ENCODE measurements around the gene FGFR4.

The FGFR4 gene

GRCh38 chr5:177133853-177134696 lies 47.4 kb downstream of the FGFR4 start:
- Histone ChIP-seq H3K9me3 (ENCODE audit: control insufficient read depth, insufficient read depth, low read depth, low read length) (no peaks in the 10 kb centered on the region), H3K36me3 (ENCODE audit: control insufficient read depth, insufficient read depth, low read length) (peaks cover 43% of the 10 kb centered on the region), H3K4me3 (ENCODE audit: low read depth, low read length) (peak overlapping the region; percentile 92), H3K27me3 (ENCODE audit: control insufficient read depth, insufficient read depth, low read length) (no peaks in the 10 kb centered on the region), H3K9ac (ENCODE audit: low read length) (peak overlapping the region; percentile 99), H3K27ac (ENCODE audit: low read depth, low read length) (peak overlapping the region; percentile 99), H3K4me1 (ENCODE audit: control insufficient read depth, insufficient read depth, low read length) (peaks cover 37% of the 10 kb centered on the region)

- peak overlapping the region; percentile 99 for H3K27ac ChIP-seq (ENCODE audit: low read depth, low read length)
- peaks cover 49% of the 10 kb centered on the region for H3K36me3 ChIP-seq (ENCODE audit: control insufficient read depth, insufficient read depth, low read length)
- H3K4me1 ChIP-seq (ENCODE audit: control insufficient read depth, insufficient read depth, low read length) = peaks cover 37% of the 10 kb centered on the region
- H3K9me3 ChIP-seq (ENCODE audit: control insufficient read depth, insufficient read depth, low read depth, low read length) = no peaks in the 10 kb centered on the region
- H3K27me3 ChIP-seq (ENCODE audit: control insufficient read depth, insufficient read depth, low read length) = no peaks in the 10 kb centered on the region
- peak overlapping the region; percentile 92 for H3K4me3 ChIP-seq (ENCODE audit: low read depth, low read length)
- H3K9ac ChIP-seq (ENCODE audit: low read length) = peak overlapping the region; percentile 98
Observed at GRCh38 chr5:177134697-177135225, 48.0 kb downstream of the FGFR4 start.

GRCh38 chr5:177140312-177140711 lies 53.6 kb downstream of the FGFR4 start:
- Histone ChIP-seq H3K9ac (ENCODE audit: low read length) (no peak overlapping the region), H3K36me3 (ENCODE audit: control insufficient read depth, insufficient read depth, low read length) (peaks cover 93% of the 10 kb centered on the region), H3K27me3 (ENCODE audit: control insufficient read depth, insufficient read depth, low read length) (no peaks in the 10 kb centered on the region), H3K4me3 (ENCODE audit: low read depth, low read length) (no peak overlapping the region), H3K27ac (ENCODE audit: low read depth, low read length) (no peak overlapping the region), H3K4me1 (ENCODE audit: control insufficient read depth, insufficient read depth, low read length) (peaks cover 15% of the 10 kb centered on the region), H3K9me3 (ENCODE audit: control insufficient read depth, insufficient read depth, low read depth, low read length) (no peaks in the 10 kb centered on the region)

- Histone ChIP-seq H3K9me3 (ENCODE audit: control insufficient read depth, insufficient read depth, low read depth, low read length) (no peaks in the 10 kb centered on the region), H3K27ac (ENCODE audit: low read depth, low read length) (no peak overlapping the region), H3K4me1 (ENCODE audit: control insufficient read depth, insufficient read depth, low read length) (peaks cover 4% of the 10 kb centered on the region; the same call in 1 of the 2 replicates), H3K36me3 (ENCODE audit: control insufficient read depth, insufficient read depth, low read length) (peaks cover 91% of the 10 kb centered on the region), H3K9ac (ENCODE audit: low read length) (no peak overlapping the region), H3K4me3 (ENCODE audit: low read depth, low read length) (no peak overlapping the region), H3K27me3 (ENCODE audit: control insufficient read depth, insufficient read depth, low read length) (no peaks in the 10 kb centered on the region)
Observed at GRCh38 chr5:177141496-177141895, 54.8 kb downstream of the FGFR4 start.

GRCh38 chr5:177142098-177142611 lies 55.4 kb downstream of the FGFR4 start:
- Histone ChIP-seq H3K27me3 (ENCODE audit: control insufficient read depth, insufficient read depth, low read length) (no peaks in the 10 kb centered on the region), H3K4me3 (ENCODE audit: low read depth, low read length) (no peak overlapping the region), H3K27ac (ENCODE audit: low read depth, low read length) (no peak overlapping the region), H3K9me3 (ENCODE audit: control insufficient read depth, insufficient read depth, low read depth, low read length) (no peaks in the 10 kb centered on the region), H3K4me1 (ENCODE audit: control insufficient read depth, insufficient read depth, low read length) (no peaks in the 10 kb centered on the region), H3K36me3 (ENCODE audit: control insufficient read depth, insufficient read depth, low read length) (peaks cover 91% of the 10 kb centered on the region), H3K9ac (ENCODE audit: low read length) (no peak overlapping the region)

- no peak overlapping the region for H3K27ac ChIP-seq (ENCODE audit: low read depth, low read length)
- no peaks in the 10 kb centered on the region for H3K4me1 ChIP-seq (ENCODE audit: control insufficient read depth, insufficient read depth, low read length)
- H3K36me3 ChIP-seq (ENCODE audit: control insufficient read depth, insufficient read depth, low read length) = peaks cover 91% of the 10 kb centered on the region
- no peak overlapping the region for H3K9ac ChIP-seq (ENCODE audit: low read length)
- H3K4me3 ChIP-seq (ENCODE audit: low read depth, low read length) = no peak overlapping the region
- no peaks in the 10 kb centered on the region for H3K9me3 ChIP-seq (ENCODE audit: control insufficient read depth, insufficient read depth, low read depth, low read length)
- no peaks in the 10 kb centered on the region for H3K27me3 ChIP-seq (ENCODE audit: control insufficient read depth, insufficient read depth, low read length)
Observed at GRCh38 chr5:177142778-177143177, 56.1 kb downstream of the FGFR4 start.

- H3K4me3 ChIP-seq (ENCODE audit: low read depth, low read length) = no peak overlapping the region
- no peak overlapping the region for H3K9ac ChIP-seq (ENCODE audit: low read length)
- peaks cover 89% of the 10 kb centered on the region for H3K36me3 ChIP-seq (ENCODE audit: control insufficient read depth, insufficient read depth, low read length)
- no peaks in the 10 kb centered on the region for H3K27me3 ChIP-seq (ENCODE audit: control insufficient read depth, insufficient read depth, low read length)
- no peak overlapping the region for H3K27ac ChIP-seq (ENCODE audit: low read depth, low read length)
- H3K9me3 ChIP-seq (ENCODE audit: control insufficient read depth, insufficient read depth, low read depth, low read length) = no peaks in the 10 kb centered on the region
- H3K4me1 ChIP-seq (ENCODE audit: control insufficient read depth, insufficient read depth, low read length) = no peaks in the 10 kb centered on the region
Observed at GRCh38 chr5:177146891-177147638, 60.4 kb downstream of the FGFR4 start.
